Right ventricle myocardium inferior (tissue), 1 donor: Measurements from ENCODE around the gene NFATC3. TPM values are rescaled to one million over a fixed set of nuclear protein-coding genes. Genes with fewer than 3 reads are reported as not detected.
A peak's percentile ranks its signal among the peaks of the same experiment; 100 is the strongest.
"Not testable (repeated sequence)": the region's sequence is repeated elsewhere in the genome, so short reads cannot be mapped to it uniquely, and the experiment has no call there.

Source experiments
- ATAC-seq: fragments of 200-7000 bp; cut with Tn5 transposase; one replicate; pipeline ENCODE4 v1.9.1; 2020; ENCODE audit warnings: mild to moderate bottlenecking, moderate library complexity
- DNase-seq: peaks from one replicate; pipeline ENCODE4 v3.0.0; 2021; ENCODE audit errors: missing footprints
- intact Hi-C: fragments of 100-400 bp; cut with DNase I; formaldehyde crosslinking; loops from one replicate; pipeline ENCODE4 v1.11.0; 2022
- total RNA-seq: library from RNA; stranded (reverse); fragmentation: NEBNext Ultra II Directional; extraction: Animal tissue kit (Norgen Biotek cat#: 25700); gene quantifications from one replicate; pipeline ENCODE4 v1.2.1, GENCODE V29; 2021
- donor health status: DM: no; HTN: yes; CAD: no; lungs with severe emphysema.

The NFATC3 gene
- total RNA-seq, 1 donor from 2014 or later, result 23.7 TPM

DNA sequence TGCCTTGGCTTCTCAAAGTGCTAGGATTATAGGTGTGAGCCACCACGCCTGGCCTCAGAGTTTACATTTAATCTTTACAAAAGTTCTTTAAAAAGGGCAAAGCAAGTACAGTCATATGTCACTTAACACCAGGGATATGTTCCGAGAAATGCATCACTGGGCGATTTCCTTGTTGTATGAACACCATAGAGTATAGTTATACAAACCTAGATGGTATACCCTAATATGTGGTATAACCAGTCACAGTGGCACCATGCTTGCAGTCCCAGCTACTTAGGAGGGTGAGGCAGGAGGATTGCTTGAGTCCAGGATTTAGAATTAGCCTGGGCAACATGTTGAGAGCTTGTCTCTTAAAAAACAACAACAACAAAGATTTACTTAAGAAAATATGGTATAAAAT is 51.3 kb downstream of the NFATC3 start:
- intact Hi-C loops, result no loop called here
- ATAC-seq (no peak), DNase-seq (no peak)

DNA sequence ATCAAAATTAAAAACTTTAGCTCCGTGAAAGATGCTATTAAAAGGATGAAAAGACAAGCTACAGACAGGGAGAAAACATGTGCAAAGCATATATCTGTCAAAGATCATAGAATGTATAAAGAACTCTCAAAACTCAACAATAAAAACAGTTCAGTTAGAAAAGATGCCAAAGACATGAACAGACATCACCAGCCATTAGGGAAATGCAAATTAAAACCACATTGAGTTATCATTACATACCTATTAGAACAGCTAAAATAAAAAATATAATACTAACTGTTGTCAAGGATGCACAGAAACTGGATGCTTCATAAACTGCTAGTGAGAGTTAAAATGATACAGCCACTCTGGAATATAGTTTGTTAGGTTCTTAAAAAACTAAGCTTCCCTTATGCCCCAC is 58.8 kb downstream of the NFATC3 start:
- DNase-seq (no peak), ATAC-seq (no peak)
- intact Hi-C loops, result no loop called here

DNA sequence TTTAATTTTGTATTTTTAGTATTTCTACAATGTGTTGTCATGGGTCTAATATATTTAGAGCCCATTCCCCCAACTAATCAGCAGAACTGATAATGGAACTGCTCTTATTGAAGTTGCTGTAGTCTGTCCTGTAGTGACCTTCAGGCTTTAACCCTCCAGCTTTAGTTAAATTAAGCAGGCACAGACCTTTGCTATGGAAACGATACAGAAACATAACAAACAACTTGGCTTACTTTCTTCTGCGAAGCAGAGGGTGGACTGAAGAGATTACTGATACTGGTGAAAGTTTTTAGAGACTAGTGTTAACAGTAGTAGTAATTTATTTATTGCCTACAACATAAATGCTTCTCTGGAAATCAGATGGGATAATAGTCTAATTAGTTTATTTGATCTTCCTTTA is 61.4 kb downstream of the NFATC3 start:
- intact Hi-C loops, result loop anchor here (5.0 kb wide), 1 partner anchor 59 kb away; the partner anchor contains the start of gene NFATC3
- no peak for DNase-seq
- ATAC-seq, result peak; percentile 86

DNA sequence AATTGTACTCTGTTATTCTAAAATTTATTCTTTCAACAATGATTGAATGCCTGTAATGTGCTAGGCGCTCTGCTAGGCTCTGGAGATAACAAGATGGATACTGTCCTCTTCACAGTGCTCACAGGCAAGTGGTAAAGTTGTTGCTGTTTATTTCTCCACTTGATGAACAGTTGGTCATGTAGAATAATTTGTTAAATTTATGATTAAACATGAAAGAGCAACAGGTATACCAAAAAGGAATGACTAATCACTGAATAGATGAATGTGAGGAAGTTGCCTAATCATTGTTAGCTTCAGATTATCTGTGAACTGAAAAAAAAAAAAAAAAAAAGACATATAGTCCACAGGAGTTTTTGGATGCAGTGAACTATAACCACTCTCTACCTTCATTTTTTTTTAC is 62.3 kb downstream of the NFATC3 start:
- no peak for ATAC-seq
- intact Hi-C loops, result loop anchor here (5.0 kb wide), 1 partner anchor 60 kb away; the partner anchor contains the start of gene NFATC3
- no peak for DNase-seq

DNA sequence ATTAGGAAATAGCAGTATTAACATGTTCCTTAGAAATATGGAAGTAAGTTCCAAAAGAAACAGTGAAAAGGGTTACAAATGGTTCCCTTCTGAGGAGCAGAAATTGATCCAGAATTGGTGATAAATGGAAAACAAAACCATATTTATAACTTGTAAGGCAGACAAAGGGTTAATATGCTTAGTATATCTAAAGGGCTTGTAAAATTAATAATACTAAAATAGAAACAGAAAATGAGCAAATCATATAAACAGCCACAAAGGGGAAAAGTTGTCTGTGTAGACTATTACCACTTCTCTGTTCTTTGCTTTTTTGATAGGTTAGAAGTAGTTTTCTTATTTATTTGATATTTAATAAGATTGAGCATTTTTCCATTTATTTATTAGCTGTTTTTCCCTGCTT is 64.4 kb downstream of the NFATC3 start:
- DNase-seq, result no peak
- intact Hi-C loops, result loop anchor here (5.0 kb wide), 1 partner anchor 62 kb away; the partner anchor contains the start of gene NFATC3
- no peak for ATAC-seq

DNA sequence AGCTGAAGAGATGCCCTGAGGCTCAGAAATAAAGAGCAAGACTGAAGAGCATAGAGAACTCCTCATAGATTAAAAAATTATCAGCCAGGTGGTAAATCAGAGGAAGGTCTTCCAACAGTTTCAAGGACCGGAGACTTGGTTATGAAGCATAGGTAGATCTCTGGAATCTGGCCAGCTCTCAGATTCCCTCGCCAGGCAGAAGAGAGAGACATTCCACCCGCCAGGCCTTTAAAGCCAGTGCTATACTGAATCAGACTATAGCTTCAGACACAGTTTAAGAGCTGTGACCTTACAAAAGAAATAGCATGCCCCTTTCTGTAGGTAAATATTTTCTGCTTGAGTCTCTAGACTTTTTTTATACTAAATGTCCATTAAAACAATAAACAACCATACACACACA is 70.3 kb downstream of the NFATC3 start:
- intact Hi-C loops, result no loop called here
- no peak for ATAC-seq

DNA sequence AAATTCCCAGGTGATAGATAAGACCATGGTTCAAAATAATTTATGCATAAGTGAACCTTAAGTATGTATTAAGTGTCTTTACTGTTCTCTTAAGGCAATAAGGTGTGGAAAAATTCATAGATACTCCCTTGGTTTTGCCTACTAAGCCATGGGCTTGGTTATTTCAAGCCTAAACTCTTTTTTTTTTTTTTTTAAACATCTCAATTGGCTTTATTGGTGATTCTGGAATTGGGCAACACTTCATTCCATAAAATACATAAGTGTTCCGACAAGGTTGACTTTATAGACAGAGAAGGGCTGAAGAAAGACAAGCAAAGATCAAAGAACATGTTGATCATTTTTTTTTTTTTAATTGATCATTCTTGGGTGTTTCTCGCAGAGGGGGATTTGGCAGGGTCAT is 77.2 kb downstream of the NFATC3 start:
- ATAC-seq, result no peak
- DNase-seq, result no peak
- intact Hi-C loops, result no loop called here

More for the DNA sequence above, 70.3 kb downstream of the NFATC3 start:
- no peak for DNase-seq

DNA sequence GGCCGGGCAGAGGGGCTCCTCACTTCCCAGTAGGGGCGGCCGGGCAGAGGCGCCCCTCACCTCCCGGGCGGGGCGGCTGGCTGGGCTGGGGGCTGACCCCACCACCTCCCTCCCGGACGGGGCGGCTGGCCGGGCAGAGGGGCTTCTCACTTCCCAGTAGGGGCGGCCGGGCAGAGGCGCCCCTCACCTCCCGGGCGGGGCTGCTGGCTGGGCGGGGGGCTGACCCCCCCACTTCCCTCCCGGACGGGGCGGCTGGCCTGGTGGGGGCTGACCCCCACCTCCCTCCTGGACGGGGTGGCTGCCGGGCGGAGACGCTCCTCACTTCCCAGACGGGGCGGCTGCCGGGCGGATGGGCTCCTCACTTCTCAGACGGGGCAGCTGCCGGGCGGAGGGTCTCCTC is 78.1 kb downstream of the NFATC3 start:
- ATAC-seq, DNase-seq, intact Hi-C loops: not testable (repeated sequence)

DNA sequence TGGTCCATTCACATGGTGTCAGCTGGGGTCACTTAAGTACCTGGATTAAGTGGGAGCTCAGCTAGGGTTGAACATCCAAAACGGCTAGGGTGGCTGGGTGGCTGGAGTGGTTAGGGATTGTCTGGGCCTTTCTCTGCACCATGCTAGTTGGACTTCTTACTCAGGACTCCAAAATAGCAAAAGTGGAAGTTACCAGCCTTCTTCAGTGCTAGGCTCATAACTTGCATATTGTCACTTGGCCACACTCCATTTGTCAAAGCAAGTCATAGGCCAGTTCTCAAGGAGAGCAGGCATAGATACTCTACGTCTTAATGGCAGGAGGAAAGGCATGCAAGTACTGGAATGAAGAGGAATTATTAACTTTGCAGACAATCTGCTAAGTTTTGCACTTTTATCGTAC is 81.1 kb downstream of the NFATC3 start:
- intact Hi-C loops, result no loop called here
- ATAC-seq (no peak), DNase-seq (no peak)

DNA sequence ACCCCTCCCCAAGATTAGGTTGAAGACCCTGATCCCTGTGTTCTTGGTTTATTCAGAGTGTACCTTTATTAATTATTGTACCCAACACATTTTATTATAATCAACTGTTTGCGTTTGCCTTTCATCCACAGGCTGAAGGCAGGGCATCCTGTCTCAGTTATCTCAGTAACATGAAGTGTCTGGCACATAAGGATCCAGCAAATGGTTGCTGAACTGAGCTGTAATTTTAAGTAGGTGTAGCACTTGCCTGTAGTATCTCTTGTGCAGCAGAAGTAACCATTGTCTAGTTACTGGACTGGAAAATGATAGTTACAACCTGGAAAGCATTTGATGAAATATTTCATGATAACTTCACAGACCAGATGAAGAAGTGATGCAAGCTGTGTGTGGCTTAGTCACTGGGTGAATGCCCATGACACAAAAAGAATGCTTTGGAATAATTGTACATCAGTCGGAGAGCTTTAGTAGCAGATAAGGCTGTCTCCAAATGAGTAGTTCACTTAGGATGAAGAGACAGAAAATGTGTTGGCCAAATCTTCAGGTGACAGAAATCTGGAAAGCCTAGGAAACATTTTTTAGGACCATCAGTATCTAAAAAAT is 94.1 kb downstream of the NFATC3 start:
- DNase-seq (no peak), ATAC-seq (no peak)
- intact Hi-C loops, result no loop called here

DNA sequence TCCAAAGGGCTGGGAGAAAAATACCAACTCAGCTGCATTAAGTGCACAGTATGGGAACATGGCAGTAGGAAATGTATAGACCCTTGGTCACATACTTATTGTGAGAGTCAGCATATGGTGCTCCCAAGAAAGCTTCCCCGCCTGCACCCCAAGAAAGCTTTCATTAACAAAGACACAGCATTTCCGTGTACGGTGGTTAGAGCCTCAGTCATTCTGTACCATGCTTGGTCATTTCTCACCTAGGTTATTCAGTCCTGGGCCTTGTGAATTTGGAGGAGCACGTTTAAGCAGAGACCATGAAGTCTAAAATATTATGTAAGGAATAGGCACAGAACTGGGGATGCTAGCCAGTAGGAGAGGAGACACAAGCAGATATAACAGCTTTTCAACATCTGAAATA is 94.7 kb downstream of the NFATC3 start:
- DNase-seq (no peak), ATAC-seq (no peak)
- intact Hi-C loops, result no loop called here

DNA sequence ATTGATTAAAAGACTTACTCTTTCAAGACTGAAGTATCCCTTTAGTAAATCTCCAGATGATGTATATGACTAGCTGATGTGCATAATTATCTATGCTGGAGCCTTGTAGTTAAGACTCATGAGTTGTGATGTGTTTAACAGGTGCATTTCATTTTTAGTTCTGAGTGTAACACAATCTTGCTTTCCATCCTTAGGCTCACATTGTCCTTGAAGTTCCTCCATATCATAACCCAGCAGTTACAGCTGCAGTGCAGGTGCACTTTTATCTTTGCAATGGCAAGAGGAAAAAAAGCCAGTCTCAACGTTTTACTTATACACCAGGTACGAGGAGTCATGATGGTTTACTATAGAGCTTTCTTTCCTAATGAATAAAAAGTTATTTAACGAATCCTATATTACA is 97.9 kb downstream of the NFATC3 start:
- intact Hi-C loops, result no loop called here
- ATAC-seq (no peak), DNase-seq (no peak)

DNA sequence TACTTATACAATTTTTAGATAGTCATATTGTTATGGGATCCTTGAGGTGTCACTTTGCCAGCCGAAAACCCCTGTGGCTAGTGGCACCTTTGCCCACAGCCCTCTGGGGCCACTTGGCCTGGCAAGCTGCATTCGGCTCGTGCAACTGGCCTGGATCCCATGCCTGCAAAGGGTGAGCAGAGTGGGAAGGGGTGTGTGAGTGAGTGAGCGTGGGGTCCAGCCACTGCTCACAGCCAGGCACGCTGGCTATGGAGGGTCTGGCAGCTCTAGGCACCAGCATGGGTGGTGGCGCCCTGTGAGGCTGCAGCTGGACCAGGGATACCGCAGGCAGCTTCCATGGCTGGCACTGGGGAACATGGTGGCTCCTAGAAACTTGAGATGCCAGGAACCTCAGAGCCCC is 101.7 kb downstream of the NFATC3 start:
- ATAC-seq, result no peak
- intact Hi-C loops, result no loop called here
- DNase-seq, result no peak

DNA sequence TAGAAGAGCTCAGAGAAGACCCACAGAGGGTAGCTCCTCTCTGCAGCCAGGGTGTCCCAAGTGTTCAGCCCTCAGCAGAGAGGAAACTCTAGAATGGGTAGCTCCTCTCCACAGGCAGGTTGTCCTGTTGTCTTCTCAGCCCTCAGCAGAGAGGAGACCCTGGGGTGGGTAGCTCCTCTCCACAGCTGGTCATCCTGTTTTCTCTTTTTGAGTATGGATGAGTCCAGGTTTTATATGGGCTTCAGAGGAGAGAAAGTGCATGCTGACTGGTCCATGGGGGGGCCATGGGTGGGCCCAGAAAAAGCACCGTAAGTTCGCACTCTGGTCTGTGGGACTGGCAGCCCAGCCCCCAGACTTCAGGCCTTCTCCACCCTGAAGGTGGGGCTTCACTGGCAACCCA is 102.3 kb downstream of the NFATC3 start:
- no peak for DNase-seq
- intact Hi-C loops, result no loop called here
- no peak for ATAC-seq

DNA sequence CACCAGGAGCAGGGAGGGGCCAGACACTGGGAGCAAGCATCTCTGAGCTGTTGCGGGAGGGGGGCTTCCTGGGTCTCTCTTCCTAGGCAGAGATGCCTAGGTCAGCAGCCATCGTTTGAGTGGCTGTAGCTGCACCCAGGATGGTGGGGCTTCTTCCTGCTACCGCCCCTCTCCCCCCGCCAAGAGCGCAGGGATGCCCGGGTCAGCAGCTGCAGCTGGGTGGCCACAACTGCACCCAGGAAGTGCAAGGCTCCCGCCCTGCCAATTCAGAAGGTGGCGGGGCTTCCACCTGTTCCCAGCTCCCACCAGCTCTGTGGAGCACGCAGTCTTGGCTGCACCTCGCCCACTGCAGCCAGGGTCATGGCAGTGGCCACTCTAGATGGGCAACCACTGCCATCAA is 103.0 kb downstream of the NFATC3 start:
- DNase-seq, result no peak
- intact Hi-C loops, result no loop called here
- no peak for ATAC-seq

DNA sequence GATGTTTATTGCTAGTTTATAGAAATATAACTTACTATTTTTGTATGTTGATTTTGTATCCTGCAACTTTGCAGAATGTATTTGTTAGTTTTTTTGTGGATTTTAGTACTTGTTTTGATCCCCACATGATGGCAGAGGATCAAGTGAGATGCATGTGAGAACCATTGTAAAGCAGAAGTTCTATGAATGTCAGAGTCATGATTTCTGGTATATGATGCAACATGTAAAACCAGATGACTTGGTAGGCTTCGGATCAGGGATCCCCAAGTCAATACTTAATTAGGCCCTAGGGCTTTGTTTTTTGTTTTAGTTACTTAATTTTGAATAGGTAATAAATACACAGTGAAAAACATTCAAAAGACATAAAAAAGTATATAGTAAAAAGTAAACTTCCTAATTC is 104.9 kb downstream of the NFATC3 start:
- DNase-seq (no peak), ATAC-seq (no peak)
- intact Hi-C loops, result no loop called here

DNA sequence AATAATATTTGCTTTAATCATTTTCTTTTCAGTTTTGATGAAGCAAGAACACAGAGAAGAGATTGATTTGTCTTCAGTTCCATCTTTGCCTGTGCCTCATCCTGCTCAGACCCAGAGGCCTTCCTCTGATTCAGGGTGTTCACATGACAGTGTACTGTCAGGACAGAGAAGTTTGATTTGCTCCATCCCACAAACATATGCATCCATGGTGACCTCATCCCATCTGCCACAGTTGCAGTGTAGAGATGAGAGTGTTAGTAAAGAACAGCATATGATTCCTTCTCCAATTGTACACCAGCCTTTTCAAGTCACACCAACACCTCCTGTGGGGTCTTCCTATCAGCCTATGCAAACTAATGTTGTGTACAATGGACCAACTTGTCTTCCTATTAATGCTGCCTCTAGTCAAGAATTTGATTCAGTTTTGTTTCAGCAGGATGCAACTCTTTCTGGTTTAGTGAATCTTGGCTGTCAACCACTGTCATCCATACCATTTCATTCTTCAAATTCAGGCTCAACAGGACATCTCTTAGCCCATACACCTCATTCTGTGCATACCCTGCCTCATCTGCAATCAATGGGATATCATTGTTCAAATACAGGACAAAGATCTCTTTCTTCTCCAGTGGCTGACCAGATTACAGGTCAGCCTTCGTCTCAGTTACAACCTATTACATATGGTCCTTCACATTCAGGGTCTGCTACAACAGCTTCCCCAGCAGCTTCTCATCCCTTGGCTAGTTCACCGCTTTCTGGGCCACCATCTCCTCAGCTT is 105.8 kb downstream of the NFATC3 start:
- no peak for DNase-seq
- intact Hi-C loops, result no loop called here
- ATAC-seq, result no peak

DNA sequence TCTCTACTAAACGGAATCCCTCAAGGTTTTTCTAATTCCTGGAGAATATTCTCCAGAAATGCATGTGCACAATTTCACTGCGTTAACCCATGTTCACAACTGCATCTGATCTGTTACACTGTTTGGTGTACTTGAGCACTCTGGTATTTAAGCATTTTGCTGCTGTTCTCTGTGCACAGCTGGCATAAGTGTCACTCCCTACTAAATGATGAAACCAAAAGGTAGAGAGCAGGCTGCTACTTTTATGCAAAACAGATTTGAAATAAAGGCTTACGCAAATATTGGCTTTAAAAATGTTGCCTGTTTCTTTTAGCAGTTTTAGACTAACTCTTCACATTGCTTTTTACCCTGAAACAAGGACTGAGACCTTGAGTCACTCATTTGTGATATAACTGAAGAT is 109.1 kb downstream of the NFATC3 start:
- DNase-seq (no peak), ATAC-seq (no peak)
- intact Hi-C loops, result no loop called here

DNA sequence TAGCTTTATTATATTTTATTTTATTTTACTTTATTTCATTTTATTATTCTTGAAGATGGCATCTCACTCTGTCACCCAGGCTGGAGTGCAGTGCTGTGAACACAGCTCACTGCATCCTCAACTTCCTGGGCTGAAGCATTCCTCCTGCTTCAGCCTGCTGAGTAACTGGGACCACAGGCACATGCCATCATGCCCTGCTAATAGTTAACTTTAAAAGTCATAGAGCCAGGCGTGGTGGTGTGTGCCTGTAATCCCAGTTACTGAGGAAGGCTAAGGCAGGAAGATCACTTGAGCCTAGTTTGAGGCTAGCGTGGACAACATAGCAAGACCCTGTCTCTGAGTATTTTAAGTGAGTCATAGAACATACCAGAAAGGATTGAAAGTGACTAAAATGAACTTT is 112.1 kb downstream of the NFATC3 start:
- no peak for ATAC-seq
- no peak for DNase-seq
- intact Hi-C loops, result no loop called here

DNA sequence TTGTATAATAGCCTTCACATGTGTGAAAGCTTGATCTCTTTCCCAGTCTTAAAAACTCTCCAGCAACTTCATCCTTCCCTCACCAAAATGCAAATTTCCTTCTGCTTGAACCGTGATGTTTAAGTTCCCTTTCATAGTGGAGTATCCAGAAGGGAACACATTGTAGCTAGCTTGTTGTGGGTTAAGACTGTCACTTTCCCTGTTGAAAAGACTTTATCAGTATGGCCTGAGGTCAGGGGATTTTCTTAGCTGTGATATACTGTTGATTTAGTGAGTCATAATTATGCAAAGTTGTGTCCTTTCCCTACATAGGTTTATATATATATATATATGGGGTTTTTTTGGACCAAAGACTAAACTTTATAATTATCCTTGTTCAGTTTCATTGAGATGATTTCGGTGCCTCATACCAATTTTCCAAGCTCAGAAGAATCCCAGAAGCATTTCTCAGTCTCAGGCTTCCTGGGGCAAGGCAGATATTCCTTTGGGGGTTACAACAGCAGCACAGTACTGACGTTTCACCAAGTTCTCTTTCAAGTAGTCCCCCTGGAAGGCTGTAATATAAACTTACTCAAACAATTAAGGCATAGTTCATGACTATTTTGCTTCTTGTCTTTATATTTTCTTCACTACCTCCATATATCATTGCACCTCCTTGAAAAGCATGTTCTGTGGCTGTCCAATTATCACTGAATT is 115.1 kb downstream of the NFATC3 start:
- DNase-seq, result no peak
- intact Hi-C loops, result no loop called here
- ATAC-seq, result no peak
